K562 (cell line): ENCODE measurements around the gene NLRP7. TPM values are rescaled to one million over a fixed set of nuclear protein-coding genes. Genes with fewer than 3 reads are reported as not detected.

ENCODE experiments used
- ATAC-seq: fragments of 200-7000 bp; cut with Tn5 transposase; 3 replicates; pipeline ENCODE4 v1.9.1; 2020; ENCODE audit warnings: moderate library complexity
- BruUV-seq: library from RNA; stranded (reverse); fragments of 400-500 nt; replicated peaks from 2 replicates; lab custom pipeline; 2021; lab: Mats Ljungman, UMichigan
- CTCF ChIA-PET: fragments of 300-600 bp; formaldehyde crosslinking; extraction: SDS; loops from one replicate; lab custom pipeline; 2021; ENCODE audit warnings: low intra/inter-chr PET ratio; lab: Yijun Ruan, JAX
- POLR2A ChIA-PET: fragments of 300-600, 350-650 bp; sonication (Branson Sonifier 250); formaldehyde crosslinking; extraction: SDS; loops from one replicate; lab custom pipeline; 2021; ENCODE audit warnings: antibody characterized with exemption, inconsistent platforms; lab: Yijun Ruan, JAX
- DNase-seq, 4 experiments: peaks; one replicate each; pipeline versions ENCODE4 v3.0.0 to v3.0.0-alpha.2; 2011 to 2018; ENCODE audit warnings: low spot score in 3 of 4, mixed read lengths in 3 of 4; ENCODE audit errors: extremely low read depth in 1 of 4
- FAIRE-seq: peaks from 2 replicates; lab custom pipeline; 2011; peaks lifted over from hg19 to GRCh38; lab: Jason Lieb, UNC
- H2AFZ ChIP-seq: 2 replicates; pipeline ENCODE4 v1.6.0; 2011; ENCODE audit warnings: low read depth, low read length, control low read depth, inconsistent platforms
- H3K27ac ChIP-seq: fragments of 200-600 bp; 3 replicates; pipeline ENCODE4 v1.8.0; 2011; ENCODE audit warnings: low read depth, mild to moderate bottlenecking, control low read depth, inconsistent platforms, low read length, moderate library complexity, mixed read lengths; ENCODE audit errors: extremely low read depth
- H3K27me3 ChIP-seq, 2 experiments: fragments of 300-600 bp in 1 of 2; 2 replicates in 1 of 2; 3 replicates in 1 of 2; pipeline versions ENCODE4 v1.6.0 to v1.8.0; 2011; ENCODE audit warnings: inconsistent platforms in 2 of 2, low read length in 2 of 2, mild to moderate bottlenecking in 1 of 2, mixed read lengths in 1 of 2, moderate library complexity in 1 of 2; ENCODE audit not compliant: control insufficient read depth in 2 of 2, insufficient read depth in 2 of 2
- H3K36me3 ChIP-seq: fragments of 300-600 bp; 3 replicates; pipeline ENCODE4 v1.8.0; 2011; ENCODE audit warnings: mild to moderate bottlenecking, low read length, inconsistent platforms; ENCODE audit not compliant: control insufficient read depth, insufficient read depth
- H3K4me1 ChIP-seq, 2 experiments: fragments of 200-600 bp in 1 of 2; replicated peaks in 1 of 2; 2 replicates in 1 of 2; 3 replicates in 1 of 2; pipeline versions ENCODE4 v1.5.1 to v1.8.0; 2011; ENCODE audit warnings: inconsistent platforms in 2 of 2, low read length in 2 of 2, mild to moderate bottlenecking in 1 of 2, mixed read lengths in 1 of 2, moderate library complexity in 1 of 2; ENCODE audit not compliant: control insufficient read depth in 2 of 2, insufficient read depth in 2 of 2
- H3K4me2 ChIP-seq: 2 replicates; pipeline ENCODE4 v1.6.1; 2011; ENCODE audit warnings: low read length, control low read depth, inconsistent platforms, mixed read lengths; ENCODE audit not compliant: insufficient read depth
- H3K4me3 ChIP-seq: fragments of 200-600 bp; sonication (generic), shearing (Covaris generic); 2 replicates; pipeline ENCODE4 v1.5.1; 2016; ENCODE audit warnings: control low read depth, inconsistent platforms
- H3K79me2 ChIP-seq: fragments of 200-600 bp; 3 replicates; pipeline ENCODE4 v1.8.0; 2011; ENCODE audit warnings: low read length, inconsistent platforms; ENCODE audit not compliant: control insufficient read depth, insufficient read depth
- H3K9ac ChIP-seq, 2 experiments: 2 replicates each; pipeline versions ENCODE4 v1.6.0 to v1.6.1; 2011; ENCODE audit warnings: low read depth in 2 of 2, low read length in 2 of 2, control low read depth in 1 of 2, inconsistent platforms in 1 of 2, mild to moderate bottlenecking in 1 of 2, mixed read lengths in 1 of 2; ENCODE audit not compliant: insufficient read depth in 1 of 2
- H3K9me1 ChIP-seq: one replicate; pipeline ENCODE4 v1.6.0; 2011; ENCODE audit warnings: inconsistent platforms, mild to moderate bottlenecking, low read length, moderate library complexity; ENCODE audit not compliant: control insufficient read depth, insufficient read depth
- H3K9me3 ChIP-seq: replicated peaks from 2 replicates; pipeline ENCODE4 v1.5.1; 2011; ENCODE audit warnings: low read depth, low read length, inconsistent platforms; ENCODE audit not compliant: control insufficient read depth, insufficient read depth
- H4K20me1 ChIP-seq: replicated peaks from 2 replicates; pipeline ENCODE4 v1.6.1; 2011; ENCODE audit warnings: low read length, inconsistent platforms, mixed read lengths; ENCODE audit not compliant: control insufficient read depth, insufficient read depth
- KDM5B ChIP-seq: fragments of 200-600 bp; sonication (generic); IDR thresholded peaks from 2 replicates; pipeline ENCODE4 v1.6.1; 2012; ENCODE audit warnings: low read depth, mild to moderate bottlenecking, moderate library complexity, low read length, control low read depth, inconsistent platforms; ENCODE audit not compliant: insufficient replicate concordance
- NRF1 ChIP-seq, 2 experiments: fragments of 450-650 bp; IDR thresholded peaks in 1 of 2; conservative IDR thresholded peaks in 1 of 2; 2 replicates each; pipeline ENCODE4 v1.6.1; 2014; ENCODE audit warnings: mild to moderate bottlenecking in 2 of 2
- RFX5 ChIP-seq: IDR thresholded peaks from 2 replicates; pipeline ENCODE4 v1.6.1; 2011; ENCODE audit warnings: low read depth, mild to moderate bottlenecking, improper control_type of control experiment, low read length
- SAP30 ChIP-seq: fragments of 200-600 bp; sonication (generic); IDR thresholded peaks from 2 replicates; pipeline ENCODE4 v1.6.1; 2012; ENCODE audit warnings: borderline replicate concordance, low read depth, mild to moderate bottlenecking, moderate library complexity, low read length, control low read depth, inconsistent platforms; ENCODE audit not compliant: insufficient read depth, poor library complexity, severe bottlenecking
- USF1 ChIP-seq: sonication (generic); formaldehyde crosslinking; IDR thresholded peaks from 2 replicates; pipeline ENCODE4 v1.9.0; 2022; ENCODE audit warnings: mild to moderate bottlenecking, missing genetic modification reagents
- WGBS: fragments of 100-300 bp; shearing (Covaris generic); methylation state at CpG from one replicate; pipeline ENCODE4 v1.1.6; 2016; ENCODE audit warnings: low coverage, mixed read lengths; ENCODE audit not compliant: insufficient coverage; ENCODE audit errors: missing lambda C conversion rate; 5-methylcytosine and 5-hydroxymethylcytosine counted together
- in situ Hi-C: fragments of 300-500 bp; cut with MboI; formaldehyde crosslinking; loops from 4 replicates; pipeline ENCODE4 v1.15.0; 2018; ENCODE audit warnings: inconsistent platforms, mixed read lengths
- intact Hi-C: fragments of 100-400 bp; cut with micrococcal nuclease; formaldehyde crosslinking; loops from 2 replicates; pipeline ENCODE4 v1.14.2; 2022
- polyA plus RNA-seq, 8 experiments: library from polyadenylated mRNA; depleted of rRNA in 4 of 8; stranded (reverse) in 5 of 8; unstranded in 3 of 8; fragments of >200 nt; fragmentation: Nextera tagmentation in 2 of 8; fragmentation: Illumina TruSeq in 1 of 8; extraction: Ambion mirVana in 2 of 8; extraction: Trizol in 1 of 8; gene quantifications; 2 replicates each; pipeline versions ENCODE4 v1.2.1 to v1.2.3, GENCODE V29; 2011 to 2014; ENCODE audit warnings: inconsistent platforms in 1 of 8, missing spikeins in 1 of 8
- total RNA-seq, 7 experiments: library from RNA; depleted of rRNA in 6 of 7; stranded (reverse); fragments of >200 nt in 6 of 7; fragmentation: Illumina TruSeq in 2 of 7; extraction: Trizol in 2 of 7; gene quantifications; 2 replicates each; pipeline versions ENCODE4 v1.2.1 to v1.2.3, GENCODE V29; 2011 to 2021; ENCODE audit warnings: low replicate concordance in 1 of 7

Gene NLRP7
- total and polyA plus RNA-seq, 9 of the 15 experiments (the other 6 are each of a cell fraction or from before 2014, with no cell fraction given): 0.03 to 0.22 (median 0.09) TPM; not detected in 3

- TF ChIP-seq RFX5: no peak
These were observed 64.6 kb downstream of the NLRP7 start (continued) for GRCh38 chr19:54882758-54883157.

GRCh38 chr19:54881884-54882283 is 65.4 kb downstream of the NLRP7 start:
- ATAC-seq (no peak), FAIRE-seq (no peak)
- WGBS: 16% methylated on average over 4 of the region's 6 CpGs

More at GRCh38 chr19:54881884-54882283, 65.4 kb downstream of the NLRP7 start:
- Histone ChIP-seq H2AFZ (no peak overlapping the region), H3K9ac (no peak overlapping the region), H3K9me1 (no peaks in the 10 kb centered on the region), H3K4me2 (no peak overlapping the region), H3K9me3 (no peaks in the 10 kb centered on the region), H3K79me2 (no peaks in the 10 kb centered on the region), H3K36me3 (no peaks in the 10 kb centered on the region), H4K20me1 (no peaks in the 10 kb centered on the region), H3K4me1 (peaks cover 0 to 15% of the 10 kb centered on the region in 2 experiments; a peak in 3 of 5 replicates), H3K4me3 (no peak overlapping the region), H3K27ac (no peak overlapping the region), H3K27me3 (peaks cover 7 to 22% of the 10 kb centered on the region in 2 experiments)
- BruUV-seq: no TSS peak
- ChIA-PET POLR2A (interaction anchor here (0.5 to 0.9 kb wide), 8 partner anchors 9 to 198 kb away, joined by 3 to 5 read pairs (median 3); partner anchors contain the start of genes GP6 and RDH13), CTCF (interaction anchor here (0.5 to 1.3 kb wide), 3 partner anchors 38 to 1511 kb away, joined by 3 to 4 read pairs (median 3); no protein-coding TSS in a partner anchor)
- intact Hi-C loops (loop anchor here (1.0 to 10.0 kb wide), 3 partner anchors 163 to 253 kb away; no protein-coding TSS in a partner anchor), in situ Hi-C loops (loop anchor here (5.0 kb wide), 1 partner anchor 40 kb away; no protein-coding TSS in a partner anchor)
- DNase-seq: no peak
- no peak for TF ChIP-seq USF1 (CRISPR knock-in tag)
- no peak for TF ChIP-seq NRF1 (conservative IDR thresholded peaks at IDR 0.05 in 1 of 2, IDR thresholded peaks at IDR 0.05 in 1 of 2)
- no peak for TF ChIP-seq SAP30
- no peak for TF ChIP-seq KDM5B
